K562 (cell line): Measurements from ENCODE around the gene TRMT44. TPM values are rescaled to one million over a fixed set of nuclear protein-coding genes. Genes with fewer than 3 reads are reported as not detected.

Experiments used
- ASH1L ChIP-seq: fragments of 450-650 bp; IDR thresholded peaks from 2 replicates; pipeline ENCODE4 v1.6.1; 2018; ENCODE audit warnings: borderline replicate concordance, mild to moderate bottlenecking, low read depth; ENCODE audit not compliant: partially characterized antibody
- E2F6 ChIP-seq, 2 experiments: IDR thresholded peaks; 2 replicates each; pipeline ENCODE4 v1.6.1; 2011; ENCODE audit warnings: borderline replicate concordance in 1 of 2, control low read depth in 1 of 2, low read depth in 1 of 2, low read length in 1 of 2, mild to moderate bottlenecking in 1 of 2, mixed read lengths in 1 of 2, moderate library complexity in 1 of 2; ENCODE audit not compliant: insufficient read depth in 1 of 2, insufficient read length in 1 of 2, poor library complexity in 1 of 2, severe bottlenecking in 1 of 2; ENCODE audit errors: extremely low read depth in 1 of 2
- GABPB1 ChIP-seq: sonication (generic); formaldehyde crosslinking; IDR thresholded peaks from 2 replicates; pipeline ENCODE4 v1.8.0; 2022; ENCODE audit warnings: mild to moderate bottlenecking, missing genetic modification reagents
- HDAC2 ChIP-seq: fragments of 450-650 bp; IDR thresholded peaks from 2 replicates; pipeline ENCODE4 v1.6.1; 2016; ENCODE audit warnings: mild to moderate bottlenecking
- HNRNPL ChIP-seq: fragments of 200-400 bp; formaldehyde crosslinking; IDR thresholded peaks from 2 replicates; pipeline ENCODE4 v1.6.1; 2017; ENCODE audit warnings: low read depth, mild to moderate bottlenecking, low read length
- MCM2 ChIP-seq: fragments of 450-650 bp; IDR thresholded peaks from 2 replicates; pipeline ENCODE4 v1.6.1; 2017; ENCODE audit warnings: low read depth, mild to moderate bottlenecking
- RBFOX2 ChIP-seq: fragments of 200-400 bp; formaldehyde crosslinking; IDR thresholded peaks from 2 replicates; pipeline ENCODE4 v1.6.1; 2017; ENCODE audit warnings: low read depth, mild to moderate bottlenecking, low read length, moderate library complexity
- SIRT6 ChIP-seq: IDR thresholded peaks from one replicate; pipeline ENCODE4 v1.6.1; 2012; ENCODE audit warnings: low read depth, mild to moderate bottlenecking, control low read depth, inconsistent platforms, low read length, moderate library complexity
- SREBF1 ChIP-seq: fragments of 150-350 bp; IDR thresholded peaks from 2 replicates; pipeline ENCODE4 v1.6.1; 2014; ENCODE audit warnings: antibody characterized with exemption, low read depth, low read length, borderline replicate concordance
- WHSC1 ChIP-seq: IDR thresholded peaks from one replicate; pipeline ENCODE4 v1.6.1; 2012; ENCODE audit warnings: low read length, control low read depth, inconsistent platforms
- ZBTB40 ChIP-seq, 2 experiments: fragments of 450-650 bp in 1 of 2; sonication (generic) in 1 of 2; formaldehyde crosslinking in 1 of 2; IDR thresholded peaks; 2 replicates each; pipeline versions ENCODE4 v1.7.1 to v1.9.0; 2016 to 2022; ENCODE audit warnings: inconsistent platforms in 1 of 2, mild to moderate bottlenecking in 1 of 2, missing genetic modification reagents in 1 of 2
- ZFX ChIP-seq: sonication (generic); formaldehyde crosslinking; IDR thresholded peaks from 2 replicates; pipeline ENCODE4 v1.8.0; 2022; ENCODE audit warnings: mild to moderate bottlenecking, missing genetic modification reagents, moderate library complexity
- ZNF143 ChIP-seq: sonication (generic); formaldehyde crosslinking; IDR thresholded peaks from 2 replicates; pipeline ENCODE4 v1.9.0; 2022; ENCODE audit warnings: mild to moderate bottlenecking, missing genetic modification reagents
- ZNF584 ChIP-seq: fragments of 200-800 bp; sonication (Bioruptor generic); IDR thresholded peaks from 2 replicates; pipeline ENCODE4 v1.6.1; 2016; ENCODE audit warnings: low read depth, mild to moderate bottlenecking, missing genetic modification characterization, missing compliant biosample characterization
- polyA plus RNA-seq, 8 experiments: library from polyadenylated mRNA; depleted of rRNA in 4 of 8; stranded (reverse) in 5 of 8; unstranded in 3 of 8; fragments of >200 nt; fragmentation: Nextera tagmentation in 2 of 8; fragmentation: Illumina TruSeq in 1 of 8; extraction: Ambion mirVana in 2 of 8; extraction: Trizol in 1 of 8; gene quantifications; 2 replicates each; pipeline versions ENCODE4 v1.2.1 to v1.2.3, GENCODE V29; 2011 to 2014; ENCODE audit warnings: inconsistent platforms in 1 of 8, missing spikeins in 1 of 8
- total RNA-seq, 7 experiments: library from RNA; depleted of rRNA in 6 of 7; stranded (reverse); fragments of >200 nt in 6 of 7; fragmentation: Illumina TruSeq in 2 of 7; extraction: Trizol in 2 of 7; gene quantifications; 2 replicates each; pipeline versions ENCODE4 v1.2.1 to v1.2.3, GENCODE V29; 2011 to 2021; ENCODE audit warnings: low replicate concordance in 1 of 7
- TF ChIP-seq, protein P1 (sequence below): fragments of 250-450 bp; sonication (Bioruptor Pico); IDR thresholded peaks from 2 replicates; pipeline ENCODE4 v1.8.0; 2022; ENCODE audit warnings: moderate library complexity, mild to moderate bottlenecking, inconsistent platforms

The TRMT44 gene
- total and polyA plus RNA-seq, 9 of the 15 experiments (the other 6 are each of a cell fraction or from before 2014, with no cell fraction given) = 1.2 to 18.6 (median 10.0) TPM

DNA sequence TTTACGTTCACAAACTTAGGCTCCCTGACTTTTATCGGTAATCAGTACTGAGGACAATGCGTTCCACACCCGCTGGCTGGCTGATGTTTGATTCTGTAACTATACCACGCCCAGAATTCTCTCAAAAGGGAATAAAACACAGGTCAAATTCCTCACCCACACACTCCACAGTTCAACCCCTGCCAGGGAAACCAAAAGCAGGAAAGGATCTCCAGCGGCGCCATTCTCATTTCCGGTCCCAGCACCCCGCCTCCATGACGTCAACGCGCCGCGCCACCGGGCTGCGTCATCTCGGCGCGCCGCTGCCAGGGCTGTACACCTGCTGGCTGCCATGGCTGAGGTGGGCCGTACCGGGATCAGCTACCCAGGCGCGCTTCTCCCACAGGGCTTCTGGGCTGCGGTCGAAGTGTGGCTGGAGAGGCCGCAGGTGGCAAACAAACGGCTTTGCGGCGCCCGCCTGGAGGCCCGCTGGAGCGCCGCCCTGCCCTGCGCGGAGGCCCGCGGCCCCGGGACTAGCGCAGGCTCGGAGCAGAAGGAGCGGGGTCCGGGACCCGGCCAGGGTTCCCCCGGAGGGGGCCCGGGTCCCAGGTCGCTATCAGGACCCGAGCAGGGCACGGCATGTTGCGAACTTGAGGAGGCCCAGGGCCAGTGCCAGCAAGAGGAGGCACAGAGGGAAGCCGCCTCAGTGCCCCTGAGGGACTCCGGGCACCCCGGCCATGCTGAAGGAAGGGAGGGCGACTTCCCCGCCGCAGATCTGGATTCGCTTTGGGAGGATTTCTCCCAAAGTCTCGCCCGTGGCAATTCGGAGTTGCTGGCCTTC lies at the start of gene TRMT44, which contains the start of gene ACOX3 (continued):
- TF ChIP-seq, protein P1, sequence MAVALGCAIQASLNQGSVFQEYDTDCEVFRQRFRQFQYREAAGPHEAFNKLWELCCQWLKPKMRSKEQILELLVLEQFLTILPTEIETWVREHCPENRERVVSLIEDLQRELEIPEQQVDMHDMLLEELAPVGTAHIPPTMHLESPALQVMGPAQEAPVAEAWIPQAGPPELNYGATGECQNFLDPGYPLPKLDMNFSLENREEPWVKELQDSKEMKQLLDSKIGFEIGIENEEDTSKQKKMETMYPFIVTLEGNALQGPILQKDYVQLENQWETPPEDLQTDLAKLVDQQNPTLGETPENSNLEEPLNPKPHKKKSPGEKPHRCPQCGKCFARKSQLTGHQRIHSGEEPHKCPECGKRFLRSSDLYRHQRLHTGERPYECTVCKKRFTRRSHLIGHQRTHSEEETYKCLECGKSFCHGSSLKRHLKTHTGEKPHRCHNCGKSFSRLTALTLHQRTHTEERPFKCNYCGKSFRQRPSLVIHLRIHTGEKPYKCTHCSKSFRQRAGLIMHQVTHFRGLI = no peak
- TF ChIP-seq GABPB1 (CRISPR knock-in tag) = peak; percentile 93
- TF ChIP-seq WHSC1 = no peak
- peak; percentile 73; the same call in 1 of the 2 replicates for TF ChIP-seq HNRNPL
- TF ChIP-seq MCM2 = no peak
- no peak for TF ChIP-seq SIRT6
- TF ChIP-seq ZFX (CRISPR knock-in tag) = peak; percentile 74
- no peak for TF ChIP-seq ASH1L
- TF ChIP-seq RBFOX2 = peak; percentile 92
- peak; percentile 92 for TF ChIP-seq ZBTB40 (IDR thresholded peaks at IDR 0.05)
- no peak for TF ChIP-seq ZBTB40 (CRISPR knock-in tag; IDR thresholded peaks at IDR 0.05)
- TF ChIP-seq ZNF143 (CRISPR knock-in tag) = no peak; the same call in 1 of the 2 replicates
- no peak for TF ChIP-seq E2F6 (IDR thresholded peaks at IDR 0.05; ENCODE audit: borderline replicate concordance in 1 of 2, extremely low read depth in 1 of 2, insufficient read depth in 1 of 2, insufficient read length in 1 of 2, low read depth in 1 of 2, low read length in 1 of 2, poor library complexity in 1 of 2, severe bottlenecking in 1 of 2)
- TF ChIP-seq HDAC2 = peak; percentile 51; the same call in 1 of the 2 replicates
- TF ChIP-seq ZNF584 = peak; percentile 51; the same call in 1 of the 2 replicates
- no peak for TF ChIP-seq SREBF1
